ENCODE measurements around the gene ISOC2. TPM values are rescaled to one million over a fixed set of nuclear protein-coding genes. Genes with fewer than 3 reads are reported as not detected.

Gene ISOC2
- total RNA-seq, 6 experiments from 2014 or later: 69.4 to 222 (median 100) TPM

DNA sequence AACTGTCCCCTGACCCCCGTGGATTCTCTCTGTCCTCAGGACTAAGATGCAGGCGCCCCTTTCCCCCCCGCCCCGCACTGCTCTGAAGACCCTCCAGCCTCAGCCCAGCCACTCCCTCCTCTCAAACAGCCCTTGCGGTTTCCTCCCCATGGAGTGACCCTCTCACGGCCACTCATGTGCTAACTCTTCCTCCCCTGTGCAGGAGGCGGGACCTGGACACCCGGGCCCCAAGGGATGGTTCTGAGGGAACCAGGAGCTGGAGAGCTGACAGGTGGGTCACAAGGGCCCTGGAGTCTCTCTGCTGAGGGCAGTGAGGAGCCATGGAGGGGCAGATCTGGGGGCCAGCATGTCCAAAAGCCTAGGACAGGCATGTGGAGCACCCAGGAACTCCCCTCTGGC, 1.9 kb downstream of the ISOC2 start:
- no peaks in the 10 kb centered on the region for H3K27me3 ChIP-seq
- H3K36me3 ChIP-seq: peaks cover 0 to 10% (median 0%) of the 10 kb centered on the region in 4 donors
- DNase-seq: peak in 1 of 3 donors; percentile 43
- H3K27ac ChIP-seq: peak overlapping the region in 1 of 3 donors; percentile 85
- intact Hi-C loops (cut with DNase I): no loop called here
- 37% methylated on average over 3 of the region's 8 CpGs for WGBS (ENCODE audit: insufficient coverage, low coverage, low lambda C conversion rate, missing lambda C conversion rate)
- TF ChIP-seq, protein P1, sequence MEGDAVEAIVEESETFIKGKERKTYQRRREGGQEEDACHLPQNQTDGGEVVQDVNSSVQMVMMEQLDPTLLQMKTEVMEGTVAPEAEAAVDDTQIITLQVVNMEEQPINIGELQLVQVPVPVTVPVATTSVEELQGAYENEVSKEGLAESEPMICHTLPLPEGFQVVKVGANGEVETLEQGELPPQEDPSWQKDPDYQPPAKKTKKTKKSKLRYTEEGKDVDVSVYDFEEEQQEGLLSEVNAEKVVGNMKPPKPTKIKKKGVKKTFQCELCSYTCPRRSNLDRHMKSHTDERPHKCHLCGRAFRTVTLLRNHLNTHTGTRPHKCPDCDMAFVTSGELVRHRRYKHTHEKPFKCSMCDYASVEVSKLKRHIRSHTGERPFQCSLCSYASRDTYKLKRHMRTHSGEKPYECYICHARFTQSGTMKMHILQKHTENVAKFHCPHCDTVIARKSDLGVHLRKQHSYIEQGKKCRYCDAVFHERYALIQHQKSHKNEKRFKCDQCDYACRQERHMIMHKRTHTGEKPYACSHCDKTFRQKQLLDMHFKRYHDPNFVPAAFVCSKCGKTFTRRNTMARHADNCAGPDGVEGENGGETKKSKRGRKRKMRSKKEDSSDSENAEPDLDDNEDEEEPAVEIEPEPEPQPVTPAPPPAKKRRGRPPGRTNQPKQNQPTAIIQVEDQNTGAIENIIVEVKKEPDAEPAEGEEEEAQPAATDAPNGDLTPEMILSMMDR (IDR thresholded peaks at IDR 0.05): no peak
- no peak for TF ChIP-seq POLR2A (IDR thresholded peaks at IDR 0.05)
- peaks cover 0 to 14% (median 6%) of the 10 kb centered on the region in 4 donors for H3K4me1 ChIP-seq
- ATAC-seq: no peak
- H3K4me3 ChIP-seq: peak overlapping the region in 2 of 3 donors; percentile 73 to 97
- no peaks in the 10 kb centered on the region for H3K9me3 ChIP-seq

DNA sequence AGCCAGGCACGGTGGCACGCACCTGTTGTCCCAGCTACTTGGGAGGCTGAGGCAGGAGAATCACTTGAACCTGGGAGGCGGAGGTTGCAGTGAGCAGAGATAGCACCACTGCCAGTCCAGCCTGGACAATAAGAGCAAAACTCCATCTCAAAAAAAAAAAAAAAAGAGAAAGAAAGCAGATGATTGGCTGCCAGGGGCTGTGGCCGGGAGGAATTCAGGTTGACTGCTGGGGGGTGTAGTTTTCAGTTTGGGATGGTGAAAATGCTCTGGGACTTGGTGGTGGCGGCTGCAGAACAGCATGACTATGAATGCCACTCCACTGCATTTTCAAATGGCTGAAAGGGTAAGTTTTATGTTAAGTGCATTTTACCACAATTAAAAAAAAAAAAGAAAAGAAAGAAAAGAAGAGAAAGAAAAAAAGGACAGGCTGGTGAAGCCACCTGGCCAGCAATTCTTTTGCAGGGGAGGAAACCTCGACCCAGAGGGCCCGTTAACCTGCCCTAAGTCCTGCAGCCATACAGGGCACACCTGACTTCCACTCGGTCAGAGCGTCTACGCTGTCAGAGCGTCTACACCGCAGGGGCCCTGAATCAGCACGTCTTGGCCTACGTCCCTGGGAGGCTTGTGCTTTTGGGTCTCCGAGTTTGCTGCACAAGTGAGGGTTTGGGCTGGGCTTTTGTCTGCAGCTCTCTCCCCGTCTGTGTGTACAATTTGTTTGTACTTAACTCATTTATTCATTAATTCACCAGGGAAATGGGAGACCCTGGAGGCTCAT, 3.6 kb downstream of the ISOC2 start:
- no peak for TF ChIP-seq POLR2A (IDR thresholded peaks at IDR 0.05)
- TF ChIP-seq, protein P1 (IDR thresholded peaks at IDR 0.05): no peak
- 79% methylated on average over 13 of the region's 16 CpGs for whole genome bisulfite sequencing (ENCODE audit: insufficient coverage, low coverage, low lambda C conversion rate, missing lambda C conversion rate)
- H3K4me3 ChIP-seq: no peak overlapping the region
- peaks cover 0 to 14% (median 6%) of the 10 kb centered on the region in 4 donors for H3K4me1 ChIP-seq
- peaks cover 0 to 10% (median 0%) of the 10 kb centered on the region in 4 donors for H3K36me3 ChIP-seq
- no peak overlapping the region for H3K27ac ChIP-seq
- no peaks in the 10 kb centered on the region for H3K9me3 ChIP-seq
- DNase-seq (no peak), ATAC-seq (no peak)
- no peaks in the 10 kb centered on the region for H3K27me3 ChIP-seq
- intact Hi-C loops (cut with DNase I): no loop called here

DNA sequence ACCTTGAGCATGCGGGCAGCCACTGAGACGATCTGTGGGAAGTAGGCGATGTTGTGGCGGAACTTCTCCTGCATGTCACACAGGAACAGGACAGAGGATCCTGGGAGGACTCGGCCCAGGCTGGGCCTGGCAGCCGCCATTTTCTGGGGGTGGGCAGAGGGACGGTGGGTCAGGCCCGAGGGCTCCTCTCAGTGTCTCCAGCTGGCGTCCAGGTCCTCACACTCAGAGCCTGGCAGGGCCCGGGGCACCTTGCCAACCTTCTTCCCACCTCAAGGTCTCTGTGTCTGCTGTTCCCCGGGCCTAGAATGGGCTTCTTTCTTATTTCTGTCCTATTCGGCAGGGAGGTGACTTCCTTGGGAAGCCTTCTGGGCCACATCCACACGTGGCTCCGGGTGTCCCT, 5.1 kb downstream of the ISOC2 start:
- WGBS (ENCODE audit: insufficient coverage, low coverage, low lambda C conversion rate, missing lambda C conversion rate): 74% methylated on average over 4 of the region's 14 CpGs
- ATAC-seq: no peak
- no peak overlapping the region for H3K4me3 ChIP-seq
- DNase-seq: no peak
- intact Hi-C loops (cut with DNase I): no loop called here
- no peak for TF ChIP-seq POLR2A (IDR thresholded peaks at IDR 0.05)
- TF ChIP-seq, protein P1 (IDR thresholded peaks at IDR 0.05): no peak
- peaks cover 0 to 10% (median 0%) of the 10 kb centered on the region in 4 donors for H3K36me3 ChIP-seq
- H3K4me1 ChIP-seq: peaks cover 0 to 14% (median 6%) of the 10 kb centered on the region in 4 donors
- H3K9me3 ChIP-seq: no peaks in the 10 kb centered on the region
- H3K27me3 ChIP-seq: no peaks in the 10 kb centered on the region
- no peak overlapping the region for H3K27ac ChIP-seq

DNA sequence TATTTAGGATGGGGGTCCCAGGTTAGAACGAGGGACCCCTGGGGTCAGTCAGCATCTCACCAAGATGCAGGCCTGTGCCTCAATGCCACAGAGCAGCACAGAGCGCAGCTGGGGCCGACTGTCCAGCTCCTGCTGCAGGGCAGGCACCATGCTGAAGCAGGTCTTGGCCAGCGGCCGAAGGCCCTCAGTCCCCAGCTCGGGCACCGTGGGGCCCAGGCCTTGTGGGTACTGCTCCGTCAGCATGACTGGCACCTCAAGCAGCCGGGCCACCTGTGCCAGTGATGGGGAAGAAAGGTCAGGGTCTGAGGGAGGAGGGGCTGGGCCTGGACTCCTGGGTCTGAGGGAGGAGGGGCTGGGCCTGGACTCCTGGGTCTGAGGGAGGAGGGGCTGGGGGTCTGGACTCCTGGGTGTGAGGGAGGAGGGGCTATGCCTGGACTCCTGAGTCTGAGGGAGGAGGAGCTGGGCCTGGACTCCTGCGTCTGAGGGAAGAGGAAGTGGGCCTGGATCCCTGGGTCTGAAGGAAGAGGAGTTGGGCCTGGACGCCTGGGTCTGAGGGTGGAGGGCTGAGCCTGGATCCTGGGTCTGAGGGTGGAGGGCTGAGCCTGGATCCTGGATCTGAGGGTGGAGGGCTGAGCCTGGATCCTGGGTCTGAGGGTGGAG, 5.7 kb downstream of the ISOC2 start:
- H3K9me3 ChIP-seq: no peaks in the 10 kb centered on the region
- H3K27ac ChIP-seq: no peak overlapping the region
- intact Hi-C loops (cut with DNase I): no loop called here
- H3K4me1 ChIP-seq: peaks cover 0 to 14% (median 6%) of the 10 kb centered on the region in 4 donors
- TF ChIP-seq POLR2A (IDR thresholded peaks at IDR 0.05): no peak
- TF ChIP-seq, protein P1 (IDR thresholded peaks at IDR 0.05): no peak
- peaks cover 0 to 10% (median 0%) of the 10 kb centered on the region in 4 donors for H3K36me3 ChIP-seq
- 89% methylated on average over 2 of the region's 11 CpGs for WGBS (ENCODE audit: insufficient coverage, low coverage, low lambda C conversion rate, missing lambda C conversion rate)
- no peak for ATAC-seq
- no peak overlapping the region for H3K4me3 ChIP-seq
- DNase-seq: no peak
- H3K27me3 ChIP-seq: no peaks in the 10 kb centered on the region

Data from right lobe of liver (tissue), 6 donors.